Measurements from ENCODE around the gene XAGE3.
"Not testable (repeated sequence)": the region's sequence is repeated elsewhere in the genome, so short reads cannot be mapped to it uniquely, and the experiment has no call there.

The XAGE3 gene, protein sequence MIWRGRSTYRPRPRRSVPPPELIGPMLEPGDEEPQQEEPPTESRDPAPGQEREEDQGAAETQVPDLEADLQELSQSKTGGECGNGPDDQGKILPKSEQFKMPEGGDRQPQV

DNA sequence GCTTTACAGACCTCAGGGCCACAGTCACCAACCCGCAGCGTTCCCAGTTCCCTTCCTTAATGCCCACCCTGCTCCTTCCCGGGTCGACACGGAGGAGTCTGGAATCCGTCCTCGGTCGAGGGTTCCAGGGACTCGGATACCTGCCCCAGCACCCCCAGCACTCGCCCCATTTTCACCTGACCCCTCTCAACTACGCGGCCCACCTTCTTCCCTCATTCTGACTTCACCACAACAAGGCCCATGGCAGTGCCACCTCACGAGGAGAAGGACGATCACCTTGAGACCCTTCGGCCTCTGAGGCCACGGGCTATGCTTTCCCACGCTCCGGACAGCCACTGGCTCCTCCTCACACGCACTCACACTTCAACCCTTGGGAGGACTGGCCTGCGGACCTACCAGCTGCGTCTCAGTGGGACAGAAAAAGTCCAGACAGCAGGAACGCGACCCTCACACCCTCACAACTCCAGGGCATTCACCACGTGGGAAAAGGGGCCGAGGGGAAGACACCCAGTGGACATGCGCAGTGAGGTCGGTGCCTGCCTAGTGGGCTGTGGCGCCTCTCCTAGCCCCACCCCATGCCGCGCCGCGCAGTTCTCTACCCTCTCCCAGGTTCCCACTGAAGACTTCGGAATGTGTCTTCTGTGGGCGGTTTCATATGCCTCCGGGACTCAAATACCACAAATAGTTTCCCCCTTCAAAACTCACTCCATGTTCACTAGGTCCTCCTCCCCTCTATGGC lies at the start of gene XAGE3:
Gene XAGE3 (minus strand): TSS at position 474 of the 739 bp plus-strand sequence. CDS start 950 bp downstream, outside the sequence.
- H3K9ac ChIP-seq (ENCODE audit: low read length) = no peak within 1 kb of the TSS
- H3K4me3 ChIP-seq (ENCODE audit: insufficient read depth, low read length, poor library complexity, severe bottlenecking) = no peak within 1 kb of the TSS
- no peaks in the 10 kb centered on the region for H3K9me2 ChIP-seq (replicated peaks; ENCODE audit: insufficient read depth, low read length)
- no peaks in the 10 kb centered on the region for H4K20me1 ChIP-seq (ENCODE audit: low read depth, low read length)
- H3K36me3 ChIP-seq (ENCODE audit: low read length) = no peaks in the 10 kb centered on the region
- H3K9me3 ChIP-seq (ENCODE audit: insufficient read depth, low read length) = no peaks in the 10 kb centered on the region
- H3K4me2 ChIP-seq (ENCODE audit: low read depth, low read length, poor library complexity, severe bottlenecking) = no peak within 1 kb of the TSS
- no peaks in the 10 kb centered on the region for H3K79me2 ChIP-seq (ENCODE audit: insufficient read depth, low read length)
- no peak within 1 kb of the TSS for H2AFZ ChIP-seq (ENCODE audit: low read depth, low read length, severe bottlenecking)
- no peak within 1 kb of the TSS for H3K27ac ChIP-seq (ENCODE audit: low read depth, low read length)
- TF ChIP-seq, protein P1, sequence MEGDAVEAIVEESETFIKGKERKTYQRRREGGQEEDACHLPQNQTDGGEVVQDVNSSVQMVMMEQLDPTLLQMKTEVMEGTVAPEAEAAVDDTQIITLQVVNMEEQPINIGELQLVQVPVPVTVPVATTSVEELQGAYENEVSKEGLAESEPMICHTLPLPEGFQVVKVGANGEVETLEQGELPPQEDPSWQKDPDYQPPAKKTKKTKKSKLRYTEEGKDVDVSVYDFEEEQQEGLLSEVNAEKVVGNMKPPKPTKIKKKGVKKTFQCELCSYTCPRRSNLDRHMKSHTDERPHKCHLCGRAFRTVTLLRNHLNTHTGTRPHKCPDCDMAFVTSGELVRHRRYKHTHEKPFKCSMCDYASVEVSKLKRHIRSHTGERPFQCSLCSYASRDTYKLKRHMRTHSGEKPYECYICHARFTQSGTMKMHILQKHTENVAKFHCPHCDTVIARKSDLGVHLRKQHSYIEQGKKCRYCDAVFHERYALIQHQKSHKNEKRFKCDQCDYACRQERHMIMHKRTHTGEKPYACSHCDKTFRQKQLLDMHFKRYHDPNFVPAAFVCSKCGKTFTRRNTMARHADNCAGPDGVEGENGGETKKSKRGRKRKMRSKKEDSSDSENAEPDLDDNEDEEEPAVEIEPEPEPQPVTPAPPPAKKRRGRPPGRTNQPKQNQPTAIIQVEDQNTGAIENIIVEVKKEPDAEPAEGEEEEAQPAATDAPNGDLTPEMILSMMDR (IDR thresholded peaks at IDR 0.05; ENCODE audit: insufficient read depth, low read length, poor library complexity, severe bottlenecking) = no peak
- no peak for TF ChIP-seq EZH2phosphoT487 (conservative IDR thresholded peaks at IDR 0.05; ENCODE audit: low read length)
- no peaks in the 10 kb centered on the region for H3K27me3 ChIP-seq (ENCODE audit: low read length)
- no peaks in the 10 kb centered on the region for H3F3A ChIP-seq (ENCODE audit: insufficient read depth)

- not testable (repeated sequence) for H3K27ac ChIP-seq (ENCODE audit: low read depth, low read length); H3K36me3 ChIP-seq (ENCODE audit: low read length); H3K4me2 ChIP-seq (ENCODE audit: low read depth, low read length, poor library complexity, severe bottlenecking); H3F3A ChIP-seq (ENCODE audit: insufficient read depth); H3K4me3 ChIP-seq (ENCODE audit: insufficient read depth, low read length, poor library complexity, severe bottlenecking); H4K20me1 ChIP-seq (ENCODE audit: low read depth, low read length); H2AFZ ChIP-seq (ENCODE audit: low read depth, low read length, severe bottlenecking); H3K9ac ChIP-seq (ENCODE audit: low read length); H3K9me2 ChIP-seq (replicated peaks; ENCODE audit: insufficient read depth, low read length); H3K79me2 ChIP-seq (ENCODE audit: insufficient read depth, low read length); H3K9me3 ChIP-seq (ENCODE audit: insufficient read depth, low read length); H3K27me3 ChIP-seq (ENCODE audit: low read length)
Observed at GRCh38 chrX:52914704-52915103, 46.8 kb upstream of the XAGE3 start.

- H3K79me2 ChIP-seq (ENCODE audit: insufficient read depth, low read length); H2AFZ ChIP-seq (ENCODE audit: low read depth, low read length, severe bottlenecking); H3K4me3 ChIP-seq (ENCODE audit: insufficient read depth, low read length, poor library complexity, severe bottlenecking); H3K9me3 ChIP-seq (ENCODE audit: insufficient read depth, low read length); H3K9me2 ChIP-seq (replicated peaks; ENCODE audit: insufficient read depth, low read length); H4K20me1 ChIP-seq (ENCODE audit: low read depth, low read length); H3K9ac ChIP-seq (ENCODE audit: low read length); H3K36me3 ChIP-seq (ENCODE audit: low read length); H3K27ac ChIP-seq (ENCODE audit: low read depth, low read length); H3F3A ChIP-seq (ENCODE audit: insufficient read depth); H3K27me3 ChIP-seq (ENCODE audit: low read length); H3K4me2 ChIP-seq (ENCODE audit: low read depth, low read length, poor library complexity, severe bottlenecking): not testable (repeated sequence)
Observed at GRCh38 chrX:52913681-52914080, 45.8 kb upstream of the XAGE3 start.

GRCh38 chrX:52909313-52909969 lies 41.6 kb upstream of the XAGE3 start:
- H3K27me3 ChIP-seq (ENCODE audit: low read length) = not testable (repeated sequence)

GRCh38 chrX:52907900-52908299 lies 40.0 kb upstream of the XAGE3 start:
- not testable (repeated sequence) for H4K20me1 ChIP-seq (ENCODE audit: low read depth, low read length); H3K27me3 ChIP-seq (ENCODE audit: low read length); H3F3A ChIP-seq (ENCODE audit: insufficient read depth); H3K36me3 ChIP-seq (ENCODE audit: low read length); H2AFZ ChIP-seq (ENCODE audit: low read depth, low read length, severe bottlenecking); H3K9ac ChIP-seq (ENCODE audit: low read length); H3K27ac ChIP-seq (ENCODE audit: low read depth, low read length); H3K9me3 ChIP-seq (ENCODE audit: insufficient read depth, low read length); H3K4me2 ChIP-seq (ENCODE audit: low read depth, low read length, poor library complexity, severe bottlenecking); H3K9me2 ChIP-seq (replicated peaks; ENCODE audit: insufficient read depth, low read length); H3K79me2 ChIP-seq (ENCODE audit: insufficient read depth, low read length); H3K4me3 ChIP-seq (ENCODE audit: insufficient read depth, low read length, poor library complexity, severe bottlenecking)

More at GRCh38 chrX:52909313-52909969, 41.6 kb upstream of the XAGE3 start:
- not testable (repeated sequence) for H3K4me3 ChIP-seq (ENCODE audit: insufficient read depth, low read length, poor library complexity, severe bottlenecking); H3K27ac ChIP-seq (ENCODE audit: low read depth, low read length); H4K20me1 ChIP-seq (ENCODE audit: low read depth, low read length); H3K9me2 ChIP-seq (replicated peaks; ENCODE audit: insufficient read depth, low read length); H3K36me3 ChIP-seq (ENCODE audit: low read length); H3K9ac ChIP-seq (ENCODE audit: low read length); H2AFZ ChIP-seq (ENCODE audit: low read depth, low read length, severe bottlenecking); H3K4me2 ChIP-seq (ENCODE audit: low read depth, low read length, poor library complexity, severe bottlenecking); H3F3A ChIP-seq (ENCODE audit: insufficient read depth); H3K9me3 ChIP-seq (ENCODE audit: insufficient read depth, low read length); H3K79me2 ChIP-seq (ENCODE audit: insufficient read depth, low read length)

GRCh38 chrX:52907137-52907536 lies 39.3 kb upstream of the XAGE3 start:
- not testable (repeated sequence) for H3K27ac ChIP-seq (ENCODE audit: low read depth, low read length); H3K9ac ChIP-seq (ENCODE audit: low read length); H4K20me1 ChIP-seq (ENCODE audit: low read depth, low read length); H3K79me2 ChIP-seq (ENCODE audit: insufficient read depth, low read length); H3K4me3 ChIP-seq (ENCODE audit: insufficient read depth, low read length, poor library complexity, severe bottlenecking); H2AFZ ChIP-seq (ENCODE audit: low read depth, low read length, severe bottlenecking); H3K36me3 ChIP-seq (ENCODE audit: low read length); H3K27me3 ChIP-seq (ENCODE audit: low read length); H3K9me3 ChIP-seq (ENCODE audit: insufficient read depth, low read length); H3F3A ChIP-seq (ENCODE audit: insufficient read depth); H3K4me2 ChIP-seq (ENCODE audit: low read depth, low read length, poor library complexity, severe bottlenecking); H3K9me2 ChIP-seq (replicated peaks; ENCODE audit: insufficient read depth, low read length)

DNA sequence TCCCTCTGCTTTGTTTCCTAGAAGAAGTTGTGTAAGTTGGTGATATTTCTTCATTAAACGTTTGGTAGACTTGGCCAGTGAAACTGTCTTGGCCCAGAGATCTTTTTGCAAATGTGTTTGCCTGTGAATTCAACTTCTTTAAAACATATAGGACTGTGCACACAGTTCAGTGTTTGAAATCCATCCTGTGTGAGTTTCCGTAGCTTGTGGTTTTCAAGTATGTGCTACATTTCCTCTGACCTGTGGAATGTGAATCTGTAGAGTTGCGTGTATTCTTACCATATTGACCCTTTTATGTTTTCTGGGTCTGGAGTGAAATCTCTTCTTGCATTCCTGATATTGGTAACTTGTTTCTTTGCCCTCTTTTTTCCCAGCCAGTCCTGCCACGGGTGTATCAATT lies 38.2 kb upstream of the XAGE3 start:
- H3K9me2 ChIP-seq (replicated peaks; ENCODE audit: insufficient read depth, low read length); H3K9me3 ChIP-seq (ENCODE audit: insufficient read depth, low read length); H3K27ac ChIP-seq (ENCODE audit: low read depth, low read length); H2AFZ ChIP-seq (ENCODE audit: low read depth, low read length, severe bottlenecking); H3K4me2 ChIP-seq (ENCODE audit: low read depth, low read length, poor library complexity, severe bottlenecking); H3K27me3 ChIP-seq (ENCODE audit: low read length); H3K9ac ChIP-seq (ENCODE audit: low read length); H4K20me1 ChIP-seq (ENCODE audit: low read depth, low read length); H3K36me3 ChIP-seq (ENCODE audit: low read length); H3F3A ChIP-seq (ENCODE audit: insufficient read depth); H3K79me2 ChIP-seq (ENCODE audit: insufficient read depth, low read length); H3K4me3 ChIP-seq (ENCODE audit: insufficient read depth, low read length, poor library complexity, severe bottlenecking): not testable (repeated sequence)

Measured in SU-DHL-6 (cell line).